HG02970 (cell line): ENCODE measurements around the gene CLEC4F.

Experiments used
- ATAC-seq: cut with Tn5 transposase; IDR thresholded peaks from one replicate; pipeline ENCODE4 v1.9.1; 2021; ENCODE audit warnings: mild to moderate bottlenecking, moderate library complexity, moderate number of reproducible peaks; ENCODE audit not compliant: unreplicated experiment, low FRiP score

Gene CLEC4F

DNA sequence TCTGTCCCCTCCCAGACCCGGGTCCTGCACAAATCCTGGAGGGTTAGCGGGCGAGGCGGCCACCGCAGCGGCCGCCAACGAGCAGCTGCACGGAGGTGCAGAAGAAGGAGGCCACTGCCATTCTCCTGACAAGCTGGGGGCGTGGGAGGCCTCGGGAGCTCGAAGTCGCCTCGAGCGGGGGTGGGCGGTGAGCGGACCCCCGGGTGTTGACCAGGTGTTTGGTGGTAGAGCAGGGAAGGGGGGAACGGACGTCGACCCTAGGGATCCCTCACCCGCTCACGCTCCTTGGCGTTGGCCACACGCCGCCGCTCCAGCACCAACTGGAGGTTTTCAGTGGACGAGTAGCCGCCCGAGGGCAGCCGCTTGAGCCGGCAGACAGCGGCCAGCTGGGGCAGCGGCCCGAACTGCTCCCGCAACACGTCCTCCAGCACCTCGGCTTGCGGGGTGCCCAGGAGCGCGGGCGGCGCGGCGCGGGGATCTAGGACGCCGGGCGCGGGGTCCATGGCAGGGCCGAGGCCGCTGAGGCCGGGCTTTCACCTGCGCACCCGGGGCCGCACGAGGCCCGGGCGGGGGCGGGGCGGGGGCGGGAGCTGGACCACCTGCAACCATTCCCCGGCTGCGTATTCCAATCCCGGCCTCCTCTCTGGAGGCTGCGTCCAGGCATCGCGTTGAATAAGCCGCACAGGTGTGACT, 30.1 kb downstream of the CLEC4F start, which contains the start of gene FIGLA:
TSS of gene FIGLA (minus strand) at position 508 of the 693 bp plus-strand sequence. CDS start at position 503, 5 bp downstream.
- ATAC-seq, result no peak

DNA sequence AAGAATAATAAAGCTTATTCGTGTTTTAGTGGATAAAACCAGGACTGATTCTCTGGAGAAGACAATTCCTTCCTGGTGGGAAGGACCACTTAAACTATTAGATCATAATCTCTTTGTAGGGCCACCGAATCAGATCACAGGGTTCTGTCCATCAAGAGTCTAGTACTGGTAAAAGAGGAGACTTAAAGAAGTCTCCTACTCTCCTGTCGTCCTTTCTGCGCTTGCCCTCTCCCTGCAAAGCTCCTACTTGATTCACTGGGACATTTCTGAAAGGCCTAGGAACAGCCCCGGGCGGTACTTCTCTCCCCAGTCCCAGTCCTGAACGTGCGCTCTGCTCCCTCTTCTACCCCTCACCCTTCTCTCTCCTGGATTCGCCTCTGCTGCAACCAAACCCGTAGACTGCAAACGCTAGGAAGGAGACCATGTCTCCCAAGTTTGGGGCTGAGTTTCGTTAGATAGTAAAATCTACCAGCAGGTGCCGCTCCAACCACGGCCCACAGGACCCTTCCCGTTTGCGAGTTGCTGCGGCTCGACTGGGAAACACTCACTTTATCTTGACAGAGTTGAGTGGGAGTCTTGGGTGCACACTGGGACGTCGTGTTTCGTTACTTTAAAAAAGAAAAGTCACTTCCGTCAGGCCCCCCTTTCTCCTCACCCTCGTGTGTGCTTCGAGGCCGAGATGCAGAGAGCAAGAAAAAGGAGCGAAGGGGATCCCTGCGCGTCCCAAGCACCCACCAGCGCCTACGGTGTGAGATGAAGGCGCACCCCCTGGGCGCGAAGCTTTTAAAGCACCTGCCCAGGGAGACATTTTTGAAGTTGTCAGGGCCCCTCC, 30.9 kb downstream of the CLEC4F start:
- no peak for ATAC-seq

DNA sequence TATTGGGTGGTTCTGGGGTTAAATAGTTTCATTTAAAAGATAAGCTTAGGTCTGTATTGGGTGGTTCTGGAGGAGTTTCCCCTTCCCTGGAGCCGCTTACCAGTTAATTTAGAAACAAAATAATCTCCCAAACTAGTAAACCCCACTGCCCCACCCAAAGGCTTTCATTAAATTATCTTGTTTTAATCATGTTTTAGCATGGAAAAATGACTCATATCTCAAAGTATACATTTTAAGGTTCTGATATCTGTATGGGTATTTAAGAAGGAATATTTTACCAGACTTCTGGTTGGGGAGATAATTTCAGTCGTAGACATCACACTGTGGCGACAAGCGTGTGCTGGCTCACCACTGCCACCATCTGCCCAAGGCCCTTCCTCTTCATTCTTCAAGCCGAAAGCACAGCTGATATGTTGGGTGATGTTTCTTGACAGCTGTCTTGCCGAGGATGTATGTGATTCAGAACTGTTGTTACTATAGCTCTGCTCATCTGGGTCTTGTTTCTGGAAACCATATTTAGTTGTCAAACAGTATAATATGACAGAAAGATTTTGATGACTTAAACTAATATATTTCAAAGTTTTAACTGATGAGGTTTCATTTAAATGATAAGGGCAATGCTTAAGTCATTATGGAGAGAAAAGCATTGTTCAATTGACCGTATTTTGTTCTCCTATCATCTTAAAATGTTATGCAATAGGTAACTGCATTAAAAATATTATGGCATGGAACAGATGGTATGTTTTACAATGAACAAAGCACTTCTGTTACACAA, 35.1 kb downstream of the CLEC4F start:
- ATAC-seq, result no peak

DNA sequence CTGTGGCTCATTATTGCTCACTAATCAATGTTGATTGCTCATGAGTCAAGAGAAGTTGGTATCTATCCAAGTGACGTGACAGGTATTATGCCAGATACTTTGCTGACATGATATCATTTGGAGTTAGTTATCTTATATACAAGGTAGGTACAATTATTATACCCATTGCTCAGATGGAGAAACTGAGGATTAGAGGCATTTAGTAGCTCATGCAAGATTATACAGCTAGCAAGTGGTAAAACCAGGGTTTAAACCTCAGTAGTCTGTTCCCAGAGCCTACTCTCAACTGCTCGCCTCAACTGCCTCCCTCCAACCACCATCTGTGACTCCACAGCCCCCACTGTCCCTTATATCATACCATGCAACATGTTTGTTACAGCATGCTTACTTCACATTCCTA, 36.1 kb downstream of the CLEC4F start:
- no peak for ATAC-seq

DNA sequence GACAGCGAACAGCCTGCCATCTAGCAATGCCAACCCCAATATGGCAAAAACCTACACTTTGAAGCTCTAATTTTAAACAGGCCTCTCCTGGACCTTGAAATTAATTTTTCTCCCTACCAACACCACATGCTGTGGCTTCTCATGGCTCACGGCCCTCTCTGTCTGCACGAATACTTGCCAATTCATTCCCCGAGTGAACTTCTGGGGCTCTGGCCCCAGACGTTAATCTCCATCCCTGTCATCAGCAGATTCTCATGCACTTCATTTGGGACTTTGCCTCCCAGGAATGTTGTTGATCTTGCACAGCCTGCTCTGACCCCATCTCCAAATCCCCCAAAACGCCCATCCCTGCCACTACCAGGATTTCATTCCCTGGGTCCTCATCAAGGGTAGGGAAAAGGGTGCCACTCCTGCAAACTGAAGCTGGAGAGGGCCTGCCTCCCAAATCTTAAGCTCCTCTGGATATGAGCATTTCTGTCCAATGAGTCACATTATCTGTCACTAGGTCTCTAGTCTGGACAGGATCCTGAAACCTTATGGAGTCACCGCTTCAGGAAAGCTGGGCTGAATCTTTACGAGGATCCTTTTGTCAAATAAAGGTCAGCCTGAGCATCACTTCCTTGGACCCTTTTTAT, 40.4 kb downstream of the CLEC4F start:
- no peak for ATAC-seq

DNA sequence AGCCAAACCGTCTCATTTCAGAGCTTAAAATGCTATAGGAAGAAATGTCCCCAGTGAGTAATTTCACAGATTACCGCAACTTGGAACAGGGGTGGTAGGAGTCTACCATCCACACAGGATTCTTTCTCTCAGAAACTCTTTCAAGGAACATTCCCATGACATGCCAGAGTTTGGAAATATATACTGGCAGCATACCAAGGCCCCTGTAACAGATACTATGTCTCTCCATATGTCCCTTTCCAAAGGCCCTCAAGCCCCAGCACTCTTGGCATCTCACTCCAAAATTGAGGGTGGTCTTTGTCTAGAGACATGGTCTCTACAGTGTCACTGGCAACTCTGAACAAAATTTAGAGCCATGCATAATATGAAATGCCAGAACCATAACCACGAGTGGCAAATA, 40.9 kb downstream of the CLEC4F start:
- no peak for ATAC-seq

DNA sequence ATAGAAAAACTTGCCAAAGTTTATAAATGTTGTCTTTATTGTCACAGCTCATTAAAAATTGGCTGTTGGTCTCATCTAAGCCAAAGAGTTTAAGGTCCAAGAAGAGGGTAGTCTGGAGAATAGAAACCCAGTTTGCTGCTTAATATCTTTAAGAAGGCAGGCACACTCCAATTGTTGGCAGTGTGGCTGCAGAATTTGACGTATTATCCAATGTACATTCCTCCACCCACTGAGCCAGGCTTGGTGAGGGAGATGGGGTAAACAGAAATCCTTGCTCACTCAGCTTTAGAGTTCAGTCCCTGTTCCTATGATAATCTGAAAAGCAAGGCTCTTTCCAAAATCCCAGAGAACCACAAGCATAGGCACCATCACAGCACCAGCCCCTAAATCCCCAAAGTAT, 41.7 kb downstream of the CLEC4F start:
- no peak for ATAC-seq

DNA sequence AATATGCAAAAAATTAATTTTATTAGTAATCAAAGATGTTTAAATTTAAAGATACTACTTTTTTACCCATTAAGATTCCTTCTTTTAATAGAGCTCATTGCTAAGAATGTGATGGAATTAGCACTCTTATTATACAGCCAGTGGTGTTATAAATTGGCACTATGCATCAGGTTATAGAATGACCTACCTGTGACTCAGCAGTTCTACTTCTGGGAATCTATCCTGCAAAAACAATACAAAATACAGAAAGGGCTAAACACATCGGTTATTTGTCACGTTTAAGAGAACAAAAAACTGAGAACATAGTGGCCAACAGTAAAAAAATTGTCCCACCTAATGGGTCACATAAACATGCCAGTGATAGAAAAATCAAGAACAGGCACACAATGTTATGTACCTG, 42.9 kb downstream of the CLEC4F start:
- ATAC-seq, result no peak

DNA sequence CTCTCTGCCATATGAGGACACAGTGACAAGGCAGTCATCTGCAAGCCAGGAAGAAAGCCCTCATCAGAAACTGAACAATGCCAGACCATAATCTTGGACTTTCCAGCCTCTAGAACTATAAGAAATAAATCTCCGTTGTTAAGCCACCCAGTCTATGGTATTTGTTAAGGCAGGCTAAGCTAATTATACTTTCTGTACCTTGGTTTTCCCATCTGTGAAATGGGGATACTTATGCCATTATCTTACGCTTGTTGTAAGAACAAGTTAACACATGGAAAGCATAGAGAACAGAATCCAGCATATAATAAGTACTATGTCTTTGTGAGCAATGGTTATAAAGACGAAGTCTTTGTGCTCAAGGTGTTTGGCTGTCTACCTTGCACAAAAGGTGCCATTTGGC, 44.1 kb downstream of the CLEC4F start:
- no peak for ATAC-seq

DNA sequence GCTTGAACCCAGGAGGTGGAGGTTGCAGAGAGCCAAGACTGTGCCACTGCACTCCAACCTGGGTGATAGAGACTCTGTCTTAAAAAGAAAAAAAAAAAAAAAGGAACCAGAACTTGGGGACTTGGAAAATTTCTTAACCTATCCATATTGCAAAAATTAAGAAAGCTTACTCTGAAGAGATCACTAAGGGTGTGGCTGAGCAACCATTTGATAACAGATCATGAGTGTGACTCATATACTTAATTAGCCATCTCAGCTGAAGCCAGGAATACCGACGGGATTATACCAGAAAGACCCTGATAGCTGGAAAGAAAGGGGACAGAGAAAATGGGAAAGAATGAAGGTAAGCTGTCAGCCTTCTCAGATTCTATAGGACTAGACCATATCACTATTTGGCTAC, 45.3 kb downstream of the CLEC4F start:
- no peak for ATAC-seq

DNA sequence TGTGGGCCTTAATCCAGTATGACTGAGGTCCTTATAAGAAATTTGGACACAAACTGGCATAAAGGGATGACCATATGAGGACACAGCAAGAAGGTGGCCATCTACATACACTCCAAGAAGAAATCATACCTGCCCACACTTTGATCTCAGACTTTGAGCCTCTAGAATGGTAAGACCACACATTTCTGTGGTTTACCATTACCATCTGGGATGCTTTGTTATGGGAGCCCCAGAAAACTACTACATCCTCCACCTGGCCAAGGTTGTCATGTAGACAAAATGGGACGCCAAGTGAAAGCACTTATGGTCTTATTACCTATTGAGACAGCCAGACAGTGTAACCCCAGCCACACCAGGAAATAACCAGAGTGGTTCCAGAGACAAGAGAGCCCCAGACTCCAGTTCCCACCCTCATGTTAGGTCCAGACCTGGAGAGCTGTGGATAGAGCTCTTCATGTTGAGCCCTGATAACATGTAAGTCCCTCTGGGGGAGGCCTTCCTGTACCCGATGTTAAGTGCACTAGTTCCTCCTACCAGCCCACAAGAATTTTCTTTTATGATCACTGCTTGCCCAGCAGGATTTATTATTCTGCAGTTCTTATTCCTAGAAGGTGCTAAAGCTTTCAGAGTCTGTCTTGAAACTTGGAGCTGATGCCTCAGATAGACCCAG, 47.8 kb downstream of the CLEC4F start:
- no peak for ATAC-seq

DNA sequence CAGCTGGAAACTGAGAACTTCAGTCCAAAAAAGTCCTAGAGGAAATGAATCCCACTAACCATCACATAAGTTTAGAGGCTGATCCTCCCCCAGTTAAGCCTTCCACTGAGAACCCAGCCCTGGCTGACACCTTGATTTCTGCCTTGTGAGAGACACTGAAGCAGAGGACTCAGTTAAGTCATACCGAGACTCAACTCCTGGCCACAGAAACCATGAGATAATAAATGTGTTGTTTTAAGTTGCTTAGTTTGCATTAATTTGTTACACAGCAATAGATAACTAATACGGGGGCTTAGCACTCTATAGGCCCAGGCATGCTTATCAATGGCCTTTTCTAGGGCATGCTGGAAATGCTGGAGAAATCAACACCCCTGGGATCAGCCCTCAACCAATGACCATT, 49.0 kb downstream of the CLEC4F start:
- ATAC-seq, result no peak

DNA sequence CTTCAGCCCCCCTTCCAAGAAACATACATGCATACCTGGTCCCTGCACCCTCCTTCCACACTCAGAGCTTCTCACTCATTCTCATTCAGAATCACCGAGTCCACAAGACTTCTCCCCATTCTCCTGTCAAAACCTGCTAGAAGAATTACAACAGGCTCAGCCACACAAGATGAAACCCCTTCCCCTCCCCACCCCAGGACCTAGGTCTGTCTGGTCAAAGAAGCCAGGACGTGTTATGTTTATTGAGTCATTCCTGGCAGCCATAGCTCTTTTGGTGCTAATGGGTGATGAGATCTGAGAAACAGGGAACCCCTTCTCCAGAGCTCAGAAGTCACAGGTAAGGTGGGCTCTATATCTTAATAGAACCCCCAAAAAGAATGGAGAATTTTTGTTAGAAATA, 50.9 kb downstream of the CLEC4F start:
- ATAC-seq, result no peak

DNA sequence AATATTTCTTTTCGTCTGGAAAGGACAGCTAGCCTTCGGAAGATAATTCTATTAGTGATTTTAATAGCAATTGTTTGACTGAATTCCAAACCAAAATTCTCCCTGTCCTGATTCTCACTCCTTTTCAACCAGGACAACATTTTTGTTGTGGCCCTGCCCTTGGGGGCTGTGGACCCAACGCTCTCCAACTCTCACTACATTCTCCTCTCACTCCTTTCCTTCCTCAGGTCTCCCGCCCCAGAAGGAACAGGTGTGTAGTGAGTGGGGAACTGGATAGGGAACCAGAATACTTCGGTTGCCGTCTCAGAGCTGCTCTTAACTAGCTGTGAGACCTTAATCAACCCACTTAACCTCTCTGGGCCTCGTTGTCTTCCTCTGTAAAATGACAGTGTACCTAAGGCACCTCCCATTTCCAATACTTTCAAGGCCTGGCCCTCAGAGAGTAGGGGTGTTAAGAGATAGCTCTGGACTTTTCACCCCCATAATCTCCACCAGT, 51.8 kb downstream of the CLEC4F start:
- ATAC-seq, result no peak

DNA sequence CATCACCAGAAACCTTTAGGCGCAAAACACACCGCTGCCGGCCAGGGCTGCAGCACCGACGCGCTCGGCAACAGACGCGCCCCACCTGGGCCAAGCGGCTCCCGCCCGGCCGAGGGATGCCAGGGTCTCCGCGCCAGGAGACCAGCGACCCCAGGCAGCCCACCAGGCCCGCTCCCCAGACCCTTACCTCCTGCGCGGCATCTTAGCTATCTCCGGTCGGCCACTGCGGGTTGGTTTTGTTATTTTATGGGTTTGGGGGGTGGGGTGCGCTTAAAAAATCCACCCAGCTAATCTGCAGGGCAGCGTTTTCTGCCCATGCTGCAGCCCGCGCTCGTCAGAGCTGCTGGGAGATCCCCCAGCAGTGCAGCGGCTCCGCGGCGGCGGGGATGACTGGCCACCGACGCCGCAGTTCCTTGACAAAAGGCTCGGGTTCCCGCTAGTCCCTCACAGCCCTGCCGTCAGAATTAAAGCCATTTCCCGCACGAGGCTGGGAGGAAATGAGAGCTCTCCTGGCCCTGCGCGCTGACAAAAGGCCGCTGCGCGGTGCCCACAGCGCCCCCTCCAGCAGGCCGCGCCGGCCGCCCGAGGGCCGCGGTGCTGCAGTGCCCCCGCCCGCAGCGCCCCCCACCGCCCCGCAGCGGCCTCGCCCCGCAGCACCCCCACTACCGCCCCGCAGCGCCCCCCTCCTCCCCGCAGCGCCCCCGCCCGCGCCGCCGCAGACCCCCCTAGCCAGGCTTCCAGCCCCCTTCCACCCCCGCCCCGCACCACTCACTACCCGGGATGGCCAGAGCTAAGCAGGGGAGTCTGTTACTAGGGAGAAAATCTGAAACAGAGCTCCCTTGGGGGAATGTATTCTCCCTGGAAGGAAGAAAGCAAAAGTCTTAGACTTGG, 52.5 kb downstream of the CLEC4F start, which contains the start of gene ADD2:
TSS of gene ADD2 (minus strand) at position 502 of the 891 bp plus-strand sequence. CDS start 61,792 bp downstream, outside the sequence.
- no peak for ATAC-seq

DNA sequence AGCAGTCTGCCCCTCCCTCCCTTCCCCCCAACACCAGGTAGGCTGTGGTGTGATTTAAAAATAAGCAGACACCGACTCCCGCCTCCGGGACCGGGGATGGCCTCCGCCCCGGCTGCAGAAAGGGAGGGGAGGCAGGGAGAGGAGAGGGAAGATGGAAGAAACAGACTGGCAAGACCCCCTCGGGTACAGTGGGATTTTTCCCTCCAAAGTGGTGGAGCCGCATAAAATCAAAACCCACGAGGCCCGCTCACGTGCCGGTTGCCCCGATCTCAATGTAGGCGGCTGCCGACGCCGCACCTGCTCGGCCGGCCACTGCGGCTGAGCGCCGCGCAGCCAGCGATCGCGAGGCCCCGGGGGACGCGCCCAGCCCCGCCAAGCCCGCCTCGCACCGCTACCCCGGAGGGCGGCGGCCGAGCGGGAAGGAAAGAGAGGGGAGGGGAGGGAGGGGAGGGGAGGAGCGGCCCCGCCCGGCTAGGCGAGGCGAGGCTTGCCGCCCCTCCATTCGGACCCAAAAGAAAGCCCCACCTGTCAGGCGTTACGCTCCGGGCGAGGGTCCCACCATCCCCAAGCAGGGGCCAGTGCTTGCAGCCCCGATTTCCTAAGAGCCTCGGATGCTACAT, 53.2 kb downstream of the CLEC4F start:
- no peak for ATAC-seq

DNA sequence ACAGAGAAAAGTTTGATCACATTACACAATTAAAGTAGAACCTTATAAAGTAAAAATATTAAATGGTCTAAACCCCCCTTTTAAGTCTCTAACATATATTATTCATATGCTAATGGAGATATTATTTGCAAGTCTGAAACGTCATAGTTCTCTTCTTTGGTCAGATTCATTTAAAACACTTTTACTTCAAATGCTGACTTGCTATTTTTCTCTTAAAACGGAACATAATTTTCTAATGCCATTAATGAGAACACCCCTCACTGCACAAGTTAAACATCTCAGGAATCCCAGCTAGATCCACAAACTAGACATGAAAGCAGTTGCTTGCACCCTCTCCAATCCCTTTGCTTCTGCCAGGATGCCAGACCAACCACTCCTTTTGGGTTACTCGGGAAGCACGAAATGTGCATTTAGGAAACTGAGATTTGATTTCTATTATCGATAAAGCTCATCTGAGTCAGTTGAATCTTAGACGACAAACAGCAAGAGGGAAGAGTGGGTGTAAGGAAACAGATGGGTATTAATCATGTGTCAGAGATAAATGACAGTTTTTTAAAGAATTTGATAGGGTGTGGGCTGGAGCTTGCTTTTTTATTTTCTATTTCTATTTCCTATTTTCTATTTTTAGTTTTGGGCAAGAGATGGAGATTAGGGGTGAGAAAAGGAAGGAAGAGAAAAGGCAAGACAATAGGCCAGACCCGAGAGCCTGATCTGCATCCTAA, 53.9 kb downstream of the CLEC4F start:
- ATAC-seq, result no peak

DNA sequence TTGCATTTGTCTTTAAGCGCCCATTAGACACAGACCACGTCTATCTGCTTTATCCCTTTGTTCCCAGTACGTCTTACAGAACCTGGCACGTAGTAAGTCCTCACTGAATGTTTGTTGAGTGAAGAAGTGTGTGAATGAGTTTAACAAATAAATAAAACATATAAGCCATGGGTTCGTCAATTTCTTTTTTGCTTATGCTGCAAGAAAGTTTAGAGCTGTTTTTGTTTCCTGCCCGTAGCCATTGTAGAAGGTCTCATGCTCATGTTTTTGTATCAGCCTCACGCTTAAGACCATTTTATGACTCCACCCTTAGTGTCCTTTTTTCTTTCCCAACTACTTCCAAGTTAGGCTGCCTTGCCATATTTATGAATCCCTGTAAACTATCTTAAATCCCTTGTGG, 54.9 kb downstream of the CLEC4F start:
- no peak for ATAC-seq
